HG03442 (cell line): Measurements from ENCODE around the gene PROZ.
"Not testable (repeated sequence)": the region's sequence is repeated elsewhere in the genome, so short reads cannot be mapped to it uniquely, and the experiment has no call there.

Experiments used
- ATAC-seq: cut with Tn5 transposase; IDR thresholded peaks from one replicate; pipeline ENCODE4 v1.9.1; 2021; ENCODE audit warnings: mild to moderate bottlenecking, moderate library complexity; ENCODE audit not compliant: unreplicated experiment

Gene PROZ

DNA sequence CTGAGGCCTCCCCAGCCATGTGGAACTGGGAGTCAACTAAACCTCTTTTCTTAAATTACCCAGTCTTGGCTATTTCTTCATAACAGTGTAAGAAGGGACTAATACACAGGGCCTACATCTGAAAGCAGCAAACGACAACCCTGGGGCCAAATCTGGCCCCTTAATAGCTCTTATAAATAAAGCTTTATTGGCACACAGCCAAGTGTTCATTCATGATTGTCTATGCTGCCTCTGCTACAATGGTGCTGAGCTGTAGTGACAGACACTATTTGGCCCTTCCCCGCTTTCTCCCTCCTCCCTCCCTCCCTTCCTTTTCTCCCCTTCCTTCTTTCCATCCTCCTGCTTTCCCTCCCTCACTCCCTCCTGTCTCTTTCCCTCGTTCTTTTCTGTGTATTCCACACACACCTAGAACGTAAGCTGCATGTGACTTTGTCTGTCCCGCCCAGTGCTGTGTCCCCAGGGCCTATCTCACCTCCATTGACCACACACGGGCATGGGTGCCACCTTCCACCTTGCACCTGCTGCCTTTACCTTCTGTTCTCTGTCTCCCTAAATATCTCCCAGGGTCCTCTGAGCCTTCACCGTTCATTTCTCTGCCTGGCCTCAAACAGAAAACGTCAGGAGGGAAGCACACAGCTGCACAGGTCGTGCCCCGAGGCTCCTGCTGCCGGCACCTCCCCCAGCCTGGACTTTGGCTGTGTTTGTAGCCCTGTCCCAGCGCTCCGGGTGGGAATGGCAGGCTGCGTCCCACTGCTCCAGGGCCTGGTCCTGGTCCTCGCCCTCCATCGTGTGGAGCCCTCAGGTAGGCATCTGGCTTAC is at the start of gene PROZ:
TSS of gene PROZ (plus strand) at position 720 of the 819 bp plus-strand sequence. CDS start at position 733, 13 bp downstream.
- no peak for ATAC-seq

DNA sequence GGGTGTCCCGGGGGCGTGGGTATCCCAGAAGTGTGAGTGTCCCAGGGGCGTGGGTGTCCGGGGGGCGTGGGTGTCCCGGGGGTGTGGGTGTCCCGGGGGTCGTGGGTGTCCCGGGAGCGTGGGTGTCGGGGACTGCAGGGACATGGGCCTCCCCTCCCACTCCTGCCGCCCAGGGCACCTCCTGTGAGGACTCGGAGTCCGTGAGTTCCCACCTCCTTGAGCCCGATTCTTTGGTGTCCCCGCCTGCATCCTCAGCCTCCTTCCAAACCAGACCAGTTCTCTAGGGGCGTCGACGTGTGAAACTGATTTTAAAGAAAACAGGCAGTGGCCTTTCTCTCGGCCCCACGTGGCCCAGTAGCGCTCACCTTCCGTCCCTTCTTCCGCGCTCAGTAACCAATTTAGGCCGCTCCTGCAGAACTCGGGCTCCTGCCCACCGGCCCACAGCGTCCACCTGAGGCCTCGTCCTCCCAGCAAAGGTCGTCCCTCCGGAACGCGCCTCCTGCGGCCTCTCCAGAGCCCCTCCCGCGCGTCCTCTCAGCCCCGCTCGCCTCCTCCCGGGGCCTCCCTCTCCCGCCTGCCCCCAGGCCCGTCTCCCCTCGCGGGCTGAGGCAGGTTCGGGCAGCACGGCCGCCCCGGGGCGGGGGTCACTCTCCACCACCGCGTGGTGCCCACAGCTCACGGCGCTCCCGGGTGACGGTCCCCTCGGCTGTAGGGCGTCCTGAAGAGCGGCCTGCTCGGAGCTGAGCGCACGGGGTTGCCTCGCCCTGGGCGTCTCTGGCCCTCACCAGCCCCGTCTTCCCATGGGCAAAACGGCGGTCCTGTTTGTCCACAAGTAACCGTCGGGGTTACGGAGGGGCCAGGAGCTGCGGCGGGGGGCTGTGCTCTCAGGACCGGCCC is 49.0 kb upstream of the PROZ start:
- no peak for ATAC-seq

GRCh38 chr13:113110048-113110851 is 48.2 kb upstream of the PROZ start:
- no peak for ATAC-seq

DNA sequence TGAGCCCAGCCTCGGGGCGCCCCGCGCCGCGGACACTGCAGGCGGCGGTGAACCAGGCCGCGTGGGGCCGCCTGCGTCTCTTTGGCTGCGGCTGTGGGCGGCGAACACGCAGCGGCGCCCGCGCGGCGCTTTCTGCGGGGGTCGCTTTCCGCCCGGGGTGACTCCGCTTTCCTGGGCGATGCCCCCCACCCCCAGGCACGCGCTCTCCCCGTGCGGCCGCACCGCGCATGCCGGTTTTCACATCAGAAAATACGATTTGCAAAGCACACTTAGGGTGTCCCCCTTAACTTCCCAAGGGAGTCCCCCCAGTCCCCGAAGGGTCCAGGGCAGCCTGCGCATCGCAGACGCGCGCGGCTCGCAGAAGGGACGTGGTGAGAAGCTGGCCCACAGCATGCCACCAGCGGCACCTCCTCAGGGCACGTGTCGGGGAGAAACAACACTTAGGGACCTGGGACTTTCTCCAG is 47.6 kb upstream of the PROZ start:
- no peak for ATAC-seq

GRCh38 chr13:113111821-113112220 is 46.6 kb upstream of the PROZ start:
- not testable (repeated sequence) for ATAC-seq

- ATAC-seq: not testable (repeated sequence)
Measured at GRCh38 chr13:113112475-113112874, 46.0 kb upstream of the PROZ start.

GRCh38 chr13:113112893-113113845 is 45.3 kb upstream of the PROZ start:
- no peak for ATAC-seq

- no peak for ATAC-seq
Measured at GRCh38 chr13:113113846-113114271, 44.6 kb upstream of the PROZ start.

GRCh38 chr13:113114511-113115362 is 43.7 kb upstream of the PROZ start:
- ATAC-seq: no peak

- ATAC-seq: no peak
Measured at GRCh38 chr13:113115363-113116205, 42.9 kb upstream of the PROZ start.

DNA sequence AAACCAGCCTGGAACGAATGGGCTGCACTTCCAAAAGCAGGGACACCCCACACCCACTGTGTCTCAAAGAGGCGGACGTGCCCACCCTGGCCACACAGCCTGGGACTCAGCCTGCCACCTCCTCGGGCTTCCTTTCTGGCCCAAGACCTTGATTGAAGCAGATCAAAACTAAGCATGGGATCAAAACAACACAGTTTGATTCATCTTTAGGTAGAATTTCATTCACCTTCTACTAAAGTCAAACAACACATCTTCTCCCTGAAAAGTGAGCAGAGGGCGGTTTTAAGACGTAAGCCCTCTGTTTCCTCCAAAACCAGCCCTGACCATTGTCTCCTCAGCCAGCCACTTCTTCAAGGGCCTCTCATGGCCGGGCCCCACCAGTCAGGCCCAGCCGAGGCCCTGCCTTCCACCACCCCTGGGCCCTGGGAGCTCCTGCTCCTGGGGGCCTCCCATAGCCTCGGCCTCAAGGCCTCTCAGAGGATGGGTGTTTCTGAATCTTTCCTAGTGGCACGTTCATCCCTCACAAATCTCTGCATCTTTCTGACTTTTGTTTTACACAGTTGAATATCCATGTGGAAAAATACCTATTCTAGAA is 42.1 kb upstream of the PROZ start:
- no peak for ATAC-seq

DNA sequence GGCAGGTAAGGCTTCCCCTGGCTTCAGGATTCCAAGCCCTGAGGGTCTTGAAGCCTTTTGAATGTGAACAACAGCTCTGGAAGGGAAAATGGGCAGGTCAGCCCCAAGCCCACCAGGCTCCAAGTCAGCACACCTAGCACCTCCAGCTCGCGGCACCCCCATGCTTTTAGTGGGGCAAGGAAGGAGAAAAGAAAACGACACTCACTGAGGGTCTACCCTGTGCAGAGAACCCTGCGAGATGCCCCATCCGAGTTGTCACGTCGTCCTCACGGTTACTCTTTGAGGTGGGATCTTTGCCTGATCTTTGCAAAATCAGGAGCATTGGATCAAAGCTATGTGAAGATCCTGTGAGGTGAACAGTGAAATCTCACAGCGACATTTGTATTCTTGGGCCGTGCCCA is 41.6 kb upstream of the PROZ start:
- ATAC-seq: no peak

DNA sequence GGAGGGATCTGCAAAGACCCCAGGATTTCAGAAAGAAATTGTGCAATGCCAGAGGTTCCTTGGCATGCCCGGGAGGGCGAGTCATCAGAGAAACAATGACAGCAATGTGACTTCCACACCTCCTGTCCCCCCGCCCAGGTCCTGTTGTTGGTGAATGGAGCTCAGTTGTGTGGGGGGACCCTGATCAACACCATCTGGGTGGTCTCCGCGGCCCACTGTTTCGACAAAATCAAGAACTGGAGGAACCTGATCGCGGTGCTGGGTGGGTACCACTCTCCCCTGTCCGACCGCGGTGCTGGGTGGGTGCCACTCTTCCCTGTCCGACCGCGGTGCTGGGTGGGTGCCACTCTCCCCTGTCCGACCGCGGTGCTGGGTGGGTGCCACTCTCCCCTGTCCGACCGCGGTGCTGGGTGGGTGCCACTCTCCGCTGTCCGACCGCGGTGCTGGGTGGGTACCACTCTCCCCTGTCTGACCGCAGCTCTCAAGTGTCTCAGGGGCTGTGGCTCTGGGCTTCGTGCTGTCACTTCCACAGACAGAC is 41.0 kb upstream of the PROZ start:
- ATAC-seq: no peak

DNA sequence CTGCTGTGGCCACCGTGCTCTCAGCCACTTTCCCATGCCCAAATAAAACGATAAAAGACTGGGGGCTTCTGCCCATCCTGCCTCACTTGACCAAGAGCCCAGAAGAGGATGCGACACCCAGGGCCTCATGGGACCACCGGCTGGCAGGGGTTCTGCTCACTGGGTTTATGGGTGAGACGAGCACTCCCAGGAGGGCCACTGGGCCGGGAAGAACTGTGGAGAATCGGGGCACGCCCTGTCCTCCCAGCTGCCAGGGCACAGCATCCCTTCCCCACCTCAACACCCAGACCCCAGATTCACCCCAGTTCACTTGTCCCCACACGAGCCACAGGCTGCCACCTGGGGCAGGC is 40.6 kb upstream of the PROZ start:
- ATAC-seq: no peak

GRCh38 chr13:113118261-113119021 is 40.0 kb upstream of the PROZ start:
- ATAC-seq: no peak

DNA sequence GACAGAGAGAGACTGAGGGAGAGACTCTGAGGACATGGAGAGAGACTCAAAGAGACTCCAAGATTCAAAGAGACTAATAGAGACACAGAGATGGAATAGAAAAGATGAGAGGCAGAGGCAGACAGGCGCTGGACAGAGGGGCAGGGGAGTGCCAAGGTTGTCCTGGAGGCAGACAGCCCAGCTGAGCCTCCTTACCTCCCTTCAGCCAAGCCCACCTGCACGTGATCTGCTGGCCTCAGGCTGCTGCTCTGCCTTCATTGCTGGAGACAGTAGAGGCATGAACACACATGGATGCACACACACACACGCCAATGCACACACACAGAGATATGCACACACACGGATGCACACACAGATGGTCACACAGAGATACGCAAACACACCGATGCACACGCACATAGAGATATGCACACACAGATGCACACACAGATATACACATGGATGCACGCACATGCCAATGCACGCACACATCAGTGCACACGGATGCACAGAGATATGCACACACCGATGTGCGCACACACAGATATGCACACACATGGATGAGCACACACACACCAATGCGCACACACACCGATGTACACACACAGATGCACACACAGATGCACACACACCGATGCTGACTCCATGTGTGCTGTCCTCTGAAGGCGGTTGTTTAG is 39.2 kb upstream of the PROZ start:
- no peak for ATAC-seq
